K562 (cell line): ENCODE measurements around the gene LRRC4B. TPM values are rescaled to one million over a fixed set of nuclear protein-coding genes. Genes with fewer than 3 reads are reported as not detected.

Experiments used
- polyA plus RNA-seq, 8 experiments: library from polyadenylated mRNA; depleted of rRNA in 4 of 8; stranded (reverse) in 5 of 8; unstranded in 3 of 8; fragments of >200 nt; fragmentation: Nextera tagmentation in 2 of 8; fragmentation: Illumina TruSeq in 1 of 8; extraction: Ambion mirVana in 2 of 8; extraction: Trizol in 1 of 8; gene quantifications; 2 replicates each; pipeline versions ENCODE4 v1.2.1 to v1.2.3, GENCODE V29; 2011 to 2014; ENCODE audit warnings: inconsistent platforms in 1 of 8, missing spikeins in 1 of 8
- total RNA-seq, 7 experiments: library from RNA; depleted of rRNA in 6 of 7; stranded (reverse); fragments of >200 nt in 6 of 7; fragmentation: Illumina TruSeq in 2 of 7; extraction: Trizol in 2 of 7; gene quantifications; 2 replicates each; pipeline versions ENCODE4 v1.2.1 to v1.2.3, GENCODE V29; 2011 to 2021; ENCODE audit warnings: low replicate concordance in 1 of 7

LRRC4B gene
- total and polyA plus RNA-seq, 9 of the 15 experiments (the other 6 are each of a cell fraction or from before 2014, with no cell fraction given), result 0.18 to 9.6 (median 2.9) TPM; not detected in 2

Other genes with a start within 250 kb of the LRRC4B start
Only the 7 nearest of the 16 such genes appear.
- gene MYBPC2, start 135.5 kb downstream of the LRRC4B start, total RNA-seq (2014; rRNA removed), result not detected in 2 replicates
- not detected in 2 replicates for gene MYBPC2, start 135.5 kb downstream of the LRRC4B start, total RNA-seq (2014; rRNA removed; fragmentation: Illumina TruSeq; extraction: Trizol)
- not detected in 2 replicates for gene MYBPC2, start 135.5 kb downstream of the LRRC4B start, total RNA-seq (2015; rRNA removed; fragmentation: Illumina TruSeq; extraction: Trizol)
- 0.04 TPM in 1 of 2 replicates, not detected in the other for gene MYBPC2, start 135.5 kb downstream of the LRRC4B start, total RNA-seq (2021)
- 0.14 and 0.19 TPM in 2 replicates for gene MYBPC2, start 135.5 kb downstream of the LRRC4B start, polyA plus RNA-seq (2011; rRNA removed)
- not detected in 2 replicates for gene MYBPC2, start 135.5 kb downstream of the LRRC4B start, polyA plus RNA-seq (2014; fragmentation: Illumina TruSeq; extraction: Trizol)
- not detected for gene MYBPC2, start 135.5 kb downstream of the LRRC4B start, polyA plus RNA-seq (2014; fragmentation: Nextera tagmentation; extraction: Ambion mirVana)
- 0.01 TPM in 1 of 2 replicates, not detected in the other for gene MYBPC2, start 135.5 kb downstream of the LRRC4B start, polyA plus RNA-seq (2014; rRNA removed)
- gene EMC10, start 91.9 kb downstream of the LRRC4B start, total RNA-seq (2014; rRNA removed), result 40.4 and 48.9 TPM in 2 replicates
- gene EMC10, start 91.9 kb downstream of the LRRC4B start, total RNA-seq (2014; rRNA removed; fragmentation: Illumina TruSeq; extraction: Trizol), result 6.1 and 7.4 TPM in 2 replicates
- 25.2 and 25.8 TPM in 2 replicates for gene EMC10, start 91.9 kb downstream of the LRRC4B start, total RNA-seq (2015; rRNA removed; fragmentation: Illumina TruSeq; extraction: Trizol)
- gene EMC10, start 91.9 kb downstream of the LRRC4B start, total RNA-seq (2021), result 42.5 and 46.0 TPM in 2 replicates
- gene EMC10, start 91.9 kb downstream of the LRRC4B start, polyA plus RNA-seq (2011; rRNA removed), result 12.4 and 13.7 TPM in 2 replicates
- 13.1 and 27.3 TPM in 2 replicates for gene EMC10, start 91.9 kb downstream of the LRRC4B start, polyA plus RNA-seq (2014; fragmentation: Illumina TruSeq; extraction: Trizol)
- gene EMC10, start 91.9 kb downstream of the LRRC4B start, polyA plus RNA-seq (2014; fragmentation: Nextera tagmentation; extraction: Ambion mirVana), result 1 to 10 TPM; 1.4 to 2.9 TPM
- 34.5 and 38.2 TPM in 2 replicates for gene EMC10, start 91.9 kb downstream of the LRRC4B start, polyA plus RNA-seq (2014; rRNA removed)
- 0.23 and 0.33 TPM in 2 replicates for gene GARIN5A, start 91.6 kb downstream of the LRRC4B start, total RNA-seq (2014; rRNA removed)
- not detected in 2 replicates for gene GARIN5A, start 91.6 kb downstream of the LRRC4B start, total RNA-seq (2014; rRNA removed; fragmentation: Illumina TruSeq; extraction: Trizol)
- gene GARIN5A, start 91.6 kb downstream of the LRRC4B start, total RNA-seq (2015; rRNA removed; fragmentation: Illumina TruSeq; extraction: Trizol), result 0.47 TPM in 1 of 2 replicates, not detected in the other
- gene GARIN5A, start 91.6 kb downstream of the LRRC4B start, total RNA-seq (2021), result 0.31 and 0.82 TPM in 2 replicates
- gene GARIN5A, start 91.6 kb downstream of the LRRC4B start, polyA plus RNA-seq (2011; rRNA removed), result 0.10 and 0.26 TPM in 2 replicates
- 0.57 and 0.59 TPM in 2 replicates for gene GARIN5A, start 91.6 kb downstream of the LRRC4B start, polyA plus RNA-seq (2014; fragmentation: Illumina TruSeq; extraction: Trizol)
- gene GARIN5A, start 91.6 kb downstream of the LRRC4B start, polyA plus RNA-seq (2014; fragmentation: Nextera tagmentation; extraction: Ambion mirVana), result under 1 TPM in 1 of 2 experiments, not detected in 1; 0.13 TPM
- 0.16 and 0.17 TPM in 2 replicates for gene GARIN5A, start 91.6 kb downstream of the LRRC4B start, polyA plus RNA-seq (2014; rRNA removed)
- gene JOSD2, start 57.2 kb downstream of the LRRC4B start, total RNA-seq (2014; rRNA removed), result 12.0 and 15.5 TPM in 2 replicates
- 0.55 and 0.61 TPM in 2 replicates for gene JOSD2, start 57.2 kb downstream of the LRRC4B start, total RNA-seq (2014; rRNA removed; fragmentation: Illumina TruSeq; extraction: Trizol)
- 3.1 and 4.5 TPM in 2 replicates for gene JOSD2, start 57.2 kb downstream of the LRRC4B start, total RNA-seq (2015; rRNA removed; fragmentation: Illumina TruSeq; extraction: Trizol)
- gene JOSD2, start 57.2 kb downstream of the LRRC4B start, total RNA-seq (2021), result 13.6 and 17.8 TPM in 2 replicates
- 3.3 and 3.8 TPM in 2 replicates for gene JOSD2, start 57.2 kb downstream of the LRRC4B start, polyA plus RNA-seq (2011; rRNA removed)
- gene JOSD2, start 57.2 kb downstream of the LRRC4B start, polyA plus RNA-seq (2014; fragmentation: Illumina TruSeq; extraction: Trizol), result 1.3 and 3.3 TPM in 2 replicates
- under 1 TPM; 0.06 to 0.95 TPM for gene JOSD2, start 57.2 kb downstream of the LRRC4B start, polyA plus RNA-seq (2014; fragmentation: Nextera tagmentation; extraction: Ambion mirVana)
- 12.5 and 14.4 TPM in 2 replicates for gene JOSD2, start 57.2 kb downstream of the LRRC4B start, polyA plus RNA-seq (2014; rRNA removed)
- not detected in 2 replicates for gene ASPDH, start 54.5 kb downstream of the LRRC4B start, total RNA-seq (2014; rRNA removed)
- gene ASPDH, start 54.5 kb downstream of the LRRC4B start, total RNA-seq (2014; rRNA removed; fragmentation: Illumina TruSeq; extraction: Trizol), result not detected in 2 replicates
- gene ASPDH, start 54.5 kb downstream of the LRRC4B start, total RNA-seq (2015; rRNA removed; fragmentation: Illumina TruSeq; extraction: Trizol), result not detected in 2 replicates
- not detected in 2 replicates for gene ASPDH, start 54.5 kb downstream of the LRRC4B start, total RNA-seq (2021)
- gene ASPDH, start 54.5 kb downstream of the LRRC4B start, polyA plus RNA-seq (2011; rRNA removed), result not detected in 2 replicates
- not detected in 2 replicates for gene ASPDH, start 54.5 kb downstream of the LRRC4B start, polyA plus RNA-seq (2014; fragmentation: Illumina TruSeq; extraction: Trizol)
- gene ASPDH, start 54.5 kb downstream of the LRRC4B start, polyA plus RNA-seq (2014; fragmentation: Nextera tagmentation; extraction: Ambion mirVana), result not detected
- gene ASPDH, start 54.5 kb downstream of the LRRC4B start, polyA plus RNA-seq (2014; rRNA removed), result not detected in 2 replicates
- 1.1 and 1.6 TPM in 2 replicates for gene SYT3, start 71.4 kb upstream of the LRRC4B start, total RNA-seq (2014; rRNA removed)
- gene SYT3, start 71.4 kb upstream of the LRRC4B start, total RNA-seq (2014; rRNA removed; fragmentation: Illumina TruSeq; extraction: Trizol), result 0.36 and 0.51 TPM in 2 replicates
- 0.40 and 0.41 TPM in 2 replicates for gene SYT3, start 71.4 kb upstream of the LRRC4B start, total RNA-seq (2015; rRNA removed; fragmentation: Illumina TruSeq; extraction: Trizol)
- gene SYT3, start 71.4 kb upstream of the LRRC4B start, total RNA-seq (2021), result 1.7 and 2.0 TPM in 2 replicates
- 0.35 and 0.40 TPM in 2 replicates for gene SYT3, start 71.4 kb upstream of the LRRC4B start, polyA plus RNA-seq (2011; rRNA removed)
- 0.54 and 1.2 TPM in 2 replicates for gene SYT3, start 71.4 kb upstream of the LRRC4B start, polyA plus RNA-seq (2014; fragmentation: Illumina TruSeq; extraction: Trizol)
- not detected for gene SYT3, start 71.4 kb upstream of the LRRC4B start, polyA plus RNA-seq (2014; fragmentation: Nextera tagmentation; extraction: Ambion mirVana)
- 0.38 and 0.85 TPM in 2 replicates for gene SYT3, start 71.4 kb upstream of the LRRC4B start, polyA plus RNA-seq (2014; rRNA removed)
- gene C19orf81, start 81.0 kb upstream of the LRRC4B start, total RNA-seq (2014; rRNA removed), result 42.9 and 52.9 TPM in 2 replicates
- not detected in 2 replicates for gene C19orf81, start 81.0 kb upstream of the LRRC4B start, total RNA-seq (2014; rRNA removed; fragmentation: Illumina TruSeq; extraction: Trizol)
- gene C19orf81, start 81.0 kb upstream of the LRRC4B start, total RNA-seq (2015; rRNA removed; fragmentation: Illumina TruSeq; extraction: Trizol), result 2.9 and 3.0 TPM in 2 replicates
- 33.0 and 40.2 TPM in 2 replicates for gene C19orf81, start 81.0 kb upstream of the LRRC4B start, total RNA-seq (2021)
- gene C19orf81, start 81.0 kb upstream of the LRRC4B start, polyA plus RNA-seq (2011; rRNA removed), result 2.5 and 5.1 TPM in 2 replicates
- 1.1 TPM in 1 of 2 replicates, not detected in the other for gene C19orf81, start 81.0 kb upstream of the LRRC4B start, polyA plus RNA-seq (2014; fragmentation: Illumina TruSeq; extraction: Trizol)
- gene C19orf81, start 81.0 kb upstream of the LRRC4B start, polyA plus RNA-seq (2014; fragmentation: Nextera tagmentation; extraction: Ambion mirVana), result not detected
- 35.9 and 46.2 TPM in 2 replicates for gene C19orf81, start 81.0 kb upstream of the LRRC4B start, polyA plus RNA-seq (2014; rRNA removed)